ENCODE results near the gene KCNQ5.

KCNQ5 gene

DNA sequence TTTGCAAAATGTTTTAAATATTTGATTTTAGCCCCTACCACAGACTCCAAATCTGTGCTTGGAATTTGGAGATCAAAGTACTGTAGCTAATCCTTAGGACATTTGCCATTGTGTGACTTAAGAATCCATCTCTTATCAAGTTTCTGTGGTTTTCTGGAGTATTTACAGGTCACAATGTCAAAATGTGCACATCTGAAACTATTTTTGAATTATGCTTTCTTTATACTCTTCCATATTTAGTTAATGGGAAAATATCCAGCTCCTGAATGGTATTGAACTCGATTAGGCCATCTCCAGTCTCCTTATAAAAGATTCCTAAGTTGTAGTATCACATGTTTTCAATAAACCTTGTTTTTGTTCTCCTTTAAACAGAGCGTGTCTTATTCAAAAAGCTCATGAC lies 441.0 kb downstream of the KCNQ5 start:
- no peak for DNase-seq (ENCODE audit: low read depth)

- DNase-seq (ENCODE audit: low read depth): no peak
Measured at GRCh38 chr6:73064266-73064665, 442.4 kb downstream of the KCNQ5 start.

DNA sequence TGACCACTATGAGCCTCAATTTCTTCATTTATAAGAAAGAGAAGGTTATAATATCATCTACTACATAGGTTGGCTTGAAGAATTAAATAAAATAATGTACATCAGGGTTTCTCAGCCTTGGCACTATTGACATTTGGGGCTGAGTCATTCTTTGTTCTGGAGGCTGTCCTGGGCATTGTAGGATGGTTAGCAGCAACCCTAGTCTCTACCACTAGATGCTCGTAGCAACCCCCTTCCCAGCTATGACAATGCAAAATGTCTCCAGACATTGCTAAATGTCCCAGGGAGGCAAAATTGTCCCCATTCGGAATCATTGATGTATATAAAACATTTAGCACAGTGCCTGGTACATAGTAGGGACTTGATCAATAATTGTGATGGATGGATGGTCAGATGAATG lies 451.4 kb downstream of the KCNQ5 start:
- no peak for DNase-seq (ENCODE audit: low read depth)

DNA sequence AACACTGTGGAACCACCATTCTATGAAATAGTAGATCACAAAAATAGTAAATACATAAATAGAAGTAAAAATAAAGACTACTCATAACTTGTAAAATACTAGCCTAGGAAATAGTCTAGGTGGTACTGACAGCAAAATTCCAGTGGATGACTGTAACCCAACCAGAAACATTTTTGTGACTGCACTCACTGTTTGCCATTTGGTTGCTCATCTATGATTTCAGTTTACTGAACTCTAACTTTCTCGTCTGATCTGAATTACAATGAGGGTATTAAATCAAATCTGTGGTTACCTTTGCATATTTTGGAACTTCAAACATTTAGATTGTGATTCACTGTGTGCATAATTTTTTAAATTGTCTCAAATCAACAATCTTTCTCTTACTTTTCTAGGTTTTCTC lies 452.3 kb downstream of the KCNQ5 start:
- DNase-seq (ENCODE audit: low read depth): no peak

DNA sequence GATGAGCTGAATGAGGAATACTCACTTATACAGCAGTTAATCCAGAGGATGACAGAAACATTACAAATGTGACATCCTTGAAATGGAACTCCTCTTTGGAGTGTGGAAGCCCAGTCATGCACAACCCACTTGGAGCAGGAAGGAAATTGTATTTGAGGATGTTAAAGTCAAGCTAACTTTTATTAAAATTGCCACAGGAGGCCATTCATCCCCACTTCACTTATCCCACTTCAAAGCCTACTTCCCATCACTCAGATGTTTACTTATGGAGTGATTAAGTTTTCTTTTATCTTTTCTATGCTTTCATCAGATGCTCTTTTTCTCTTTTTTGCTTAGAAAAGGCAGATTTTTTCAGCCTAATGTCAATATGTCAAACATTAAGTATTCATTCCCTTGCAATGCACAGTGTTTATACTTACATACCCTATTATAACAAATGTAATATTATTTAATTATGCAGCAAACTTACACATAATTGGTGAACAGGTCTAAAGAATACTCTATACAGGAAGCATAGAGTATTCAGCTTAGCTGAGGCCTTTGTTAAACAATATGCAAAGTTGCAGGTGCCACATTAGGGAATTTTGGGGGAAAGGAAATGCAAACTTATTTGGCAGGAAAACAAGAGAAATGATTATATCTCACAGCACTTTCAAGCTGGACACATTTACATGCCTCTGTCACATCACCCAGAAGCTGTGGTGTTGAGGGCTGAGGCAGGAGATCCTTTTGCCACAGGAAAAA lies 454.5 kb downstream of the KCNQ5 start:
- DNase-seq (ENCODE audit: low read depth): no peak

DNA sequence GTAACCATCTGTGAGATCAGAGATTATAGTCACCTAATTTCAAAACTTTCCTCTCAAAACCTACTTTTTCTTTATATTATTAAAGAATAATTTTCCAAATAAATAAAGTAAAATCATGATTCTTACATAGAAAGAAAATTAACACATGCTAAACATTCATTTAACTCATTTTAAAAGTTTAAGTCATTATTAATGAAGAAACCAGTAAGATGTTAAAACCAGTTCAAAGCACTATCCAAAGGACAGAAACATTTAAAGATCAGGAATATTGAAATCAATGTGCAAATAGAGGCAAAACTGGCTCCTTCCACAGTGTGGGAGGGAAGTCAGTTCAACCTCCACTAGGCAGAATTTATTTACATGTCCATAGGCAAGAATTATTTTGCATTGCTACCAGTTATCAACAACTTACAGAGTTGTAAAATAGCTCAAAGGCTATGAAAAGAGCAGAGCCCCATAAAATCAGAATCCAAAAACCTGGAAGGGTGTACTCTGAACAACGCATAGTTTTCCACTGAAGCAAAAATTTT lies 456.5 kb downstream of the KCNQ5 start:
- DNase-seq (ENCODE audit: low read depth): no peak

- no peak for DNase-seq (ENCODE audit: low read depth)
Measured at GRCh38 chr6:73078908-73079610, 457.2 kb downstream of the KCNQ5 start.

DNA sequence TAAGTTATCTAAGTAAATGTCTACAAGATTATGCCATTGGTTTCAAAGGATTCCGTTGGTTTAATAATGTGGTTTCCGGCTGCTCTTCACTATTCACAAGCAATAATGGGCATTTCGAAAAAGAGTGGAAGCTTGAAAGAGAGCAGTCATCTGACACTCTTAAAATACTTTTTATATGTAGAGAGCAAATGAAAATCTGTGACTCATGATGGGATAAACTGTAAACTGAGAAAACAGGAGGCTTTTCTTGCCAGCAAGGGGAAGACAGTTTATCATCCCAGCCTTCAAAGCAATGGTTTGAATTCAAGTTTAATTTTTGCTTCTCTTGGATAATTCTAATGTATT lies 457.7 kb downstream of the KCNQ5 start:
- no peak for DNase-seq (ENCODE audit: low read depth)

DNA sequence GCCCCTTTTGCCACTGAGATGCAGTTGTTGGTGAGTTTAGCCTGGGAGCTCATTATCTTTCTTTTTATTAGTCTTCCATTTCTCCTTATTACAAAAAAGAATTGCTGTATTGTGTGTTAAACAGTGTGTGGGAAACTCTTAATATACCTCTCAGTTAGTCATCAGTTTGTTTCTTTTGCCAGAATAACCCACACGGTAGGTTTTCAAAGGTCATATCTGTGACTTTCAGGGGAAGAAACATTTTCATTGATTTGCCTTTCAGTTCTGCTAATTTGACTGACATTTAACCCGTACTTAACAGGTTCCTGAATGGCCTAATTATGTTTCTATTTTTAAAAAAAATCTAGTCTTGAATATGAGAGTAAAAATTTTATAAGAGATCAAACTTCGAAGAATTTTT lies 458.1 kb downstream of the KCNQ5 start:
- DNase-seq (ENCODE audit: low read depth): no peak

GRCh38 chr6:73081955-73082354 lies 460.1 kb downstream of the KCNQ5 start:
- no peak for DNase-seq (ENCODE audit: low read depth)

- no peak for DNase-seq (ENCODE audit: low read depth)
Measured at GRCh38 chr6:73083886-73084285, 462.0 kb downstream of the KCNQ5 start.

DNA sequence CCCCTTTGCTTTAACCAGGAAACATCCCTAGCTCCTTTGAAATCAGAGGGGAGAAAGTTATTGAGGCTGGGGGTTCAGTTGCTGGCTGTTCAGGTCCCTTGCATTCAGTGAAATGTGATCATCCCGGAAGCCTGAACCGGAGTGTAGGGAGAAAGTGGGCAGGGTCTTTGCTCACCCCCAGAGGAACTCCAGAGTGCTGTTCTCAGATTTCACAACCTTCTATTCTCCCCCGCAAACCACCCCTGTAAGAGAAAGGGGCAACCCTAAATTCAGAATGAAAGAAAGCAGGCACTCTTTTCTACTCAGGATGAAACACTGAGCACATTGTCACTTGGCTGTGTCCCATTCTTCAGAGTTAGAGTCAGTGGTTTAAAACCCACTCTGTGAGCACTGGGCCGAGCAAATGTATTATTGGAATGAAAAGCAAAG lies 463.6 kb downstream of the KCNQ5 start:
- no peak for DNase-seq (ENCODE audit: low read depth)

GRCh38 chr6:73086726-73087125 lies 464.9 kb downstream of the KCNQ5 start:
- no peak for DNase-seq (ENCODE audit: low read depth)

DNA sequence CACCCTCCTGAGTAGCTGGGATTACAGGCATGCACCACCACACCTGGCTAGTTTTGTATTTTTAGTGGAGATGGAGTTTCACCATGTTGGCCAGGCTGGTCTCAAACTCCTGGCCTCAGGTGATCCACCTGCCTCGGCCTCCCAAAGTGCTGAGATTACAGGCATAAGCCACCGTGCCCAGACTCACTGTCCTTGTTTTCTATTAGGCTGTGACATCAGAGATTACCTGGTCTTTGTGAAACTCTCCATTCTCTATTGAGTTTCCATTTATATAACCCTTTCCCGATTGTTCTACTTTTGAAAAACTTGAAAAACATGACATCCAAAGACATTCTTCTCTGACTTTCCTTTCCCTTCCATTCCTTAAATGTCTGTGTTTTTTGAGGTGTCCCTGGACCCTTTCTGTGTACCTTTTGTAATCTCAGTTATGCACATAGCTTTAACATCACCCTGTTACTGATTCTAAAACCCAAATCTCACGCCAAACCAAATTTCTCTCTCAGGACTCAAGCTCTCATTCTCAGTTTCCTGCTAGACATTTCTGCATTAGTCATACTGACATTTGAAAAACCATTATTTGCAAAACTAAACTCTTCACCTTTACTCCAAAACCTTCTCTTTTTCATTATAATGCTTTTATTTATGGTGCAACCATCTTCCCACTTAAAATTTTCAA lies 466.4 kb downstream of the KCNQ5 start:
- DNase-seq (ENCODE audit: low read depth): no peak

GRCh38 chr6:73104921-73105320 lies 483.1 kb downstream of the KCNQ5 start:
- DNase-seq (ENCODE audit: low read depth): no peak

DNA sequence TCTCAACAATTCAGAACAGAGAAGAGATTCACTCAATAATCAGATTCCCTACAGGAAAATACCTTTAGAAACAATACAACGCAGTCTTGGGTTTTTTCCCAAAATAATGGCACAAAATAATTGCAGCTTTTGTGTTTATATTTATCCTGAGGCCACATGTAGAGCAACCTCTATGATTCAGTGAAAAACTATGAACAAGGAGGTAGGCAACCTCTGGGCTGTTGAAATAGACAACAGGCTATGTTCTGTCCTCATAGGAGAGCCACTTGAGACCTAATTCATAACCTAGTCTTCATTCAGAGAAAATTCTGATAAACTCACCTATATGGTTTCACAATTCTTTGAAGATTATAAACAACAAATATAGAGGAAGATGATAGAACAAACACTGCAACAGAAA lies 485.2 kb downstream of the KCNQ5 start:
- DNase-seq (ENCODE audit: low read depth): no peak

DNA sequence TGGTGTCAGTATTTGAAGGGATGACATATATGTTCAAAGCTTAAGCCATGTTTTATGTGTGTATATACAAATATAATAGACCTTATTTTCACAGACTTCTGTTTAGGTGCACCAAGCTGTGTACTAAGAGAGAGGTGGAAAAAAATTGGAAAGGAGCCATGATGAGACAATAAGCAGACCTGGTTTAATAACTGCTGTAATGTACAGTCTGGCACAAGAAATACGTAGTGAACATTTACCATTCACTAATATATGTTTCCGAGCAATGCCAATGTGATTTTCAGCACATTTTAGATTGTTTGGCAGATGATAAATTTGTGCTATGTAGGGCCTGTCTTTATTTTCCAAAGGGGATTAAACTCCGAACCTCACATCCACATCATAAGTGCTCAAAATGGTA lies 487.1 kb downstream of the KCNQ5 start:
- no peak for DNase-seq (ENCODE audit: low read depth)

GRCh38 chr6:73109659-73110058 lies 487.8 kb downstream of the KCNQ5 start:
- DNase-seq (ENCODE audit: low read depth): no peak

DNA sequence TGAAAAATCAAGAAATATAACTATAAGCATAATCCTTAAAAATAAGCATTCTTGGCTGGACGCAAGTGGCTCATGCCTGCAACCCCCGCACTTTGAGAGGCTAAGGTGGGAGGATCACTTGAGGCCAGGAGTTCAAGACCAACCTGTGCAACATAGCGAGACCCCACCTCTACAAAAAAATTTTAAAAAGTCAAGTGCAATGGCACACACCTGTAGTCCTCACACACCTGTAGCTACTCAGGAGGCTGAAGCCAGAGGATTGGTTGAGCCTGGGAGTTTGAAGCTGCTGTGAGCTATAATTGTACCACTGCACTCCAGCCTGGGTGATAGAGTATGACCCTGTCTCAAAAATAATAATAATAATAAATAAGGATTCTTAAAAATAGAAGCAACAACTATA lies 494.5 kb downstream of the KCNQ5 start:
- no peak for DNase-seq (ENCODE audit: low read depth)

DNA sequence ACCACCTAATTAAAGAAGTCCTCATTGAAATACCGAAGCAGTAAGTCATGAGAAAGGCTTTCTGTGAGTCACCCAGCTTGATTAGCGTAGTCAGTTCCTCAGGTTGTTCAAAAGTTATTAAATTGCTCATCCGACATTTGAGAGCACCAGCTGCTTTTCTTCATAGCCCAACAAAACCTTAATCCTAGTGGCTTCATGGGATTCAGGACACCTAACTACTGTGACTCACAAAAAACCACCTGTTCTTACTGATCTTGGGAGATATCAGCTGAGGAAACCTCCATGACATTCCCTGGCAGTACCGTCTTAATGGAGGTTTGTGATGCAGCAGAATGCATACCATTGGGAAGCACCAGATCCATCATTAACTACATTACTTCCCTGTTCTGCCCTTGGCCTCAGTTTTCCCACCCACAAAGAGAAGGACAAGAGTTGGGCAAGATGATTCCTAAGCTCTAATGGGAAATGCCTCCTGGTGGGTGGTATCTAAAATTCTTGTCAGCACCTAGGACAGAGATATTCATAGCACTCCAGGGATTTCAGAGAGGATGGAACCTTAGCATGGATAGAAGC lies 499.6 kb downstream of the KCNQ5 start:
- DNase-seq (ENCODE audit: low read depth): no peak

- DNase-seq (ENCODE audit: low read depth): no peak
Measured at GRCh38 chr6:73123632-73124329, 501.9 kb downstream of the KCNQ5 start.
